Hindlimb muscle (tissue), 1 donor: ENCODE measurements around the gene CEP164. TPM values are rescaled to one million over a fixed set of nuclear protein-coding genes. Genes with fewer than 3 reads are reported as not detected.
"Not testable (repeated sequence)": the region's sequence is repeated elsewhere in the genome, so short reads cannot be mapped to it uniquely, and the experiment has no call there.

Experiments used
- DNase-seq: peaks from one replicate; pipeline ENCODE4 v3.0.0-alpha.2; 2013
- polyA plus RNA-seq: library from polyadenylated mRNA; unstranded; fragments of 120-200 nt; gene quantifications from one replicate; pipeline ENCODE4 v1.2.1, GENCODE V29; 2013; ENCODE audit not compliant: insufficient read length

Gene CEP164
- polyA plus RNA-seq, 1 donor: 13.2 TPM

DNA sequence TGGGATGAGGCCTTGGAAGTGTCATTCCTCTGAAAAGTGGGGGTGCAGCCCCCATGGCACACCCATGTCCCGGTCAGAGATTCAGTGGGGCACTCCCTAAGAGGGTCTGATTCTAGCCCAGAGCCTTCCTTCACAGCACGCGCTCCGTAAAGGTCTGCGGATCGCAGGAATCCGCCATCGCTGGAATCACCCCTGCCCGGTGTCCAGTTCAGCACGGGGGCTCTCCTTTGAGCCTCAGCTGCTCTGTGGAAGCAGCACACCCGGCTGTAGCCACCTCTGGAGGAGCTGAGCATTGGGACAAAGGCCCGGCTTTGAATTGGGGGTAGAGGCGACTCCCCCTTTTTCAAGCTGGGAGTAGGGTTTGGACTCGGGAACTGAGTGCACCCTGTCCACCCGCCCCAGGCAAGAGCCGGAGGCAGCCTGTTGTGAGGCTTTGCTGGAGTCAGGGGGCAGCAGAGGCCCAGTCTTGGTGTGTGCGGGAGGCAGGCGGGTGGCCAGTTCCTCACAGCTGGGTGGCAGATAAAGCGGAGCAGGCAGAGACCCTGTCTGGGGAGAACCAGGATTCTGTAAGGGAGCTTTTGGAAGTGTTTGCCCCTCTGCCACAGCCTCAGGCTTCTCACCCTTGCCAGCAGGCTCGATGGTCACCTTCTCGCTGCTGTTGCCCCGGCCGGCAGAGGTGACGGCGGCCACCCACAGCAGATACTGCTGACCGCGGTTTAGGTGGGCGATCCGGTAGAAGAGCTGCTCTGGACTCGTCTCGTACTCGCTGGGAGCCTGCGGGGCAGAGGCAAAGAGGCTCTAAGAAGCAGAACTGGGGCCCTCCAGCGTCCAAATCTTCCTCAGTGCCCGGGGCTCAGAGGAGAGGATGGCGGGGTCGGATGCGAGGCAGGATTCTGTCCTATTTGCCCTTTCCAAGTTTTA lies 115.9 kb downstream of the CEP164 start:
- DNase-seq: peak; percentile 69

DNA sequence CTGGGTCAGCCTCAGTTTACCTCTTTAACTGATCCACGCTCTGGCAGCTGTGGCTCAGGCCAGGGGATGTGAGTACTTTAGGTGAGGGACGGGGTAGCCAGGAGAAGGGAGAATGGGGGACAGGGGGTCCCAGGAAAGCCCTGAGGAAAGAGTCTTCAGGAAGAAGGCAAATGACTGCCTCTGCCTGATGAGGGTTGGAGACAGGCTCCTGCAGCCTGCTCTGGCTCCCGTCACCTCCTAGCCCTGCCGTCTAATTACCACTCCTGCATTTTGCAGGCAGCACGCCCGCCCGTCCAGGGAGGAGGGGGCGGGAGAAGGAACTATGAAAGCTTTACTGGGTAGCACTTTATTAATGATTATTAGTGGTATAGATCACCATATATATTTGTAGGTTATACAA lies 116.6 kb downstream of the CEP164 start:
- DNase-seq: no peak

DNA sequence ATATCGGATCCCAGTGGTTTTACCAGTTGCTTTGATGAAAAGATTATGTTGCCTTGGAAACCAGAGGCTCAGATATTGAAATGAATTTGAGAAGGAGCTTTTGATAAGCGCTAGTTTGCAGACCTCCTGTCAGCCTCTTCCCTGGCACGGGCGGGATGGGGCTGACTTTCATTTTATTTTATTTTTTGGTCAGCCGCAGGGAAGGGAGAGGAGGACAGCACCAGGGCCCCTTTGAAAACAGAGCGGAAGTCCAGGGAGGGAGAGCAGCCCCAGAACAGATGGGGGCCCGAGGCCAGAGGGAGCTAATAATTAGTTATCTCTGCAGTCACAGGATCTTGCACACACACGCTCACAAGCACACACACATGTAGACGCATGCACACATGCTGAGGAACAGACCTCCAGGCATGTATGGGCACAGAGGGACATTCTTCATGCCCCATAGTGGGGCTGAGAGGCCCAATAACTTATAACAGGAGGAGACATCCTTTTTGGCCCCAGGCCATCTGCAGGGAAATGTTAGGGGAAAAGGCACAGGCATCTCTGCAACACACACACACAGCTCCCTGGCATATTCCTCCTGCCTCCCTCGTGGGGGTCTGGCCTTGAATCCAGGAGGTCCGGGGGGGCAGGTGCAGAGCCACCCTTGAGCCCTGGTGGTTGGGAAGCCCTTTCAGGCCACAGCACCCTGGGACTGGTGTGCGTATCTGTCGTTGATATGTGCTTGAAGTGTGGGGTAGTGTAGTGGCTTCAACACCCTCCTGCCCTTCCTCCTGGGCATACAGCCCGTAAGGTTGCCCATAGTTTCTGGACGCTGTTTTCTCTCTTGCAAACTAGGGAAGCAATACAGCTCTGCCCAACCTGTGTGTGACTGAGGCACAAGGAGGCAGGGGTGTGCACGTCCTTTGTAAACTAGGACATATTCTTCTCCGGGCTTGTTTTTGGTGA lies 117.3 kb downstream of the CEP164 start:
- no peak for DNase-seq

- no peak for DNase-seq
Measured at GRCh38 chr11:117449111-117449693, 121.5 kb downstream of the CEP164 start.

- no peak for DNase-seq
Measured at GRCh38 chr11:117453886-117454563, 126.4 kb downstream of the CEP164 start.

- no peak for DNase-seq
Measured at GRCh38 chr11:117454564-117454917, 126.9 kb downstream of the CEP164 start.

- DNase-seq: no peak
Measured at GRCh38 chr11:117456027-117456720, 128.5 kb downstream of the CEP164 start.

- not testable (repeated sequence) for DNase-seq
Measured at GRCh38 chr11:117456721-117457029, 129.0 kb downstream of the CEP164 start.

DNA sequence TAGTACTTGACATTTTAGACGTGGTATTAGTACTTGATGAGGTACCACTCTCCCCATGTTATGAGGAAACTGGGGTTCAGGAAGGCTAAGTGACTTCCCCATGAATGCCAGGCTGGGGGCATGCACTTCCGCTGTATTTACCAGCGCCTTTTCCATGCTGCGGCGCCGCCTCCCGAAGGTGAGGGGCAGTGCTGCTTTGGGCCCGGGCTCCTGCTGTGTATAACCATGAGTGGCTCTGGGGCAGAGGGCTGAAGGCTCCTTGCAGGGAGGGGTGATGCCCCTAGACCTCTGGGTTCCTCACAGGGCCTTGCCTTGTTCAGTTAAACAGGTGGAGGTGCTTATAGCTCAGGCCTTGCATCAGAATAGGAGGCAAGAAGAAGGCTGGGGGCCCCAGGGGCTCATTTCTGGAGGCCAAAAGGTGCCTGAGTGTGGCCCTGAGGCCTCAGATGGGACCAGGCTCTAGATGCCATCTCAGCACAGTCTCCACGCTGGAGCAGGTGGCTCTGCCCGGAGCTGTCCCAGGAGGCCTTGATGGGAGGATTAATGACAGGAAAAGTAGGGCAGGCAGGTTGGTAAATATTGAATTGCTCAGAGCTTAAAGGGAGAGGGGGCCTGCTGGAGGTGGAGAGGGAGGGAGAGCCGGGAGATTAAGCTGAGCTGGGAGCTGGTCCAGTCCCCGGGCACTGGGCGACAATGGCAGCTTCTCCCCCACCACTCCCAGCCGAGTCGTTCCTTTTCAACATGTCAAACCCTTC lies 129.6 kb downstream of the CEP164 start:
- DNase-seq: no peak

DNA sequence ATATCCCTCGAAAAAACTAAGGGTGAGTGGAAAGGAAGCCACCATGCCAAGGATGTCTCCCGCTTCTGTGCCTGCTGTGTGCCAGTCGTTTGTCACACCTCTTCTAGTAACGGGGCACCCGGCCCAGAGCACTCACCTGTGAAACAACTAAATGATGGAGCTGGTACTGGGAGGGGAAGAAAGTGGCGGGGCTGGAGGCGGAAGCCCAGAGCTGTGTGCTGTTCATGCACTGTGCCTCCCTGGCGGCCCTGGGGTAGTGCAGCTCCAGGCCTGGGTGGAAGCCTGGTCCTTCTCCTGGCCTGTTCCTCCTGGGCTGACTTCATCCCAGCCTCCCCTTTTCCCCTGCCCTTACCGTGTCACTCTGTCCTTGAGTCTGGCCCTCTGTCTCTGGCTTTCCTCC lies 130.2 kb downstream of the CEP164 start:
- no peak for DNase-seq

GRCh38 chr11:117458275-117459122 lies 130.8 kb downstream of the CEP164 start:
- DNase-seq: no peak

- DNase-seq: no peak
Measured at GRCh38 chr11:117459123-117459978, 131.7 kb downstream of the CEP164 start.

GRCh38 chr11:117459979-117460300 lies 132.3 kb downstream of the CEP164 start:
- DNase-seq: no peak

- no peak for DNase-seq
Measured at GRCh38 chr11:117461396-117462182, 133.9 kb downstream of the CEP164 start.

DNA sequence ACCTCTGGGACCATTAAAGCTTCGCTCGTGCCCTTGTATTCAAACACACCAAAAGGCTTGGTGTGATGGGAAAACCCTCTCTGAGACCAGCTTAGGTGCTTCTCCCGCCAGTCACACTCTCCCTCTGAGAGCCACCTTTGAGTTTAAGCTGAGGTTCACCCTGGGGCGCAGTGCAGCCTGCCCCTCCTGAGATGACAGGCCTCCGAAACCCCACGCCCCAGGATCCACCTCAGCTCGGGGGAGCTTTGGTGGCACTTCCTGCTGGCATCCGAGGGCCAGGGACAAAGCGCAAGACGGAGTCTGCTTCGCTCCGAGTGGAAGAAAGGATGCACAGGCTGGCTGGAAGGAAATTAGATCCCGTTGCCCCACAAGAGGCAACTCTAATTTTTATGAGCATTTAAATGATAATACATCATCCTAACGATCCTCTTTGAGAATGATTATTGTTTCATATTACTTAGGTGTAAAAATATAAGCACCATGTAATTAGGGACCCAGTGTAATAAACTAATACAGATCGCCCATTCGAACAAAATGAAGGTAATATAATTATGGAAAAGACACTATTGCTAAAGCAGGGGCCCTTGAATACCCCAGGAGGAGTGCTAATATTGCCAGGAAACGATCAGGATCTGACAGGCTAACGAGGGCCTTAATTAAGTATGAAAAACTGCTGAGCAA lies 134.7 kb downstream of the CEP164 start:
- no peak for DNase-seq

GRCh38 chr11:117462864-117463247 lies 135.2 kb downstream of the CEP164 start:
- DNase-seq: no peak
